Vagina (tissue), 2 donors: Measurements from ENCODE around the gene MPG.
"Not testable (repeated sequence)": the region's sequence is repeated elsewhere in the genome, so short reads cannot be mapped to it uniquely, and the experiment has no call there.

Source experiments
- CTCF ChIP-seq, 3 experiments: fragments of 450-650 bp in 2 of 3; fragments of 200-600 bp in 1 of 3; sonication (generic) in 1 of 3; IDR thresholded peaks; one replicate each; pipeline ENCODE4 v1.5.1; 2017 to 2019; ENCODE audit warnings: antibody characterized with exemption in 3 of 3, mild to moderate bottlenecking in 2 of 3, moderate library complexity in 2 of 3
- POLR2A ChIP-seq, 2 donors: fragments of 450-650 bp; IDR thresholded peaks; one replicate each; pipeline ENCODE4 v1.6.1; 2017; ENCODE audit warnings: antibody characterized with exemption in 2 of 2, mild to moderate bottlenecking in 2 of 2, moderate library complexity in 2 of 2

GRCh38 chr16:33154-33876 is 44.7 kb upstream of the MPG start:
- not testable (repeated sequence) for TF ChIP-seq CTCF, POLR2A (IDR thresholded peaks at IDR 0.05)
